Smooth muscle cell (in vitro differentiated cells): ENCODE measurements around the gene FAM236A. TPM values are rescaled to one million over a fixed set of nuclear protein-coding genes. Genes with fewer than 3 reads are reported as not detected.
"Not testable (repeated sequence)": the region's sequence is repeated elsewhere in the genome, so short reads cannot be mapped to it uniquely, and the experiment has no call there.

Experiments used
- DNase-seq: peaks from one replicate; lab custom pipeline; 2025; ENCODE audit not compliant: unreplicated experiment; lab: John Stamatoyannopoulos, UW
- H2AFZ ChIP-seq: fragments of 200-600 bp; sonication (generic); 2 replicates; pipeline ENCODE4 v1.6.0; 2016; ENCODE audit warnings: antibody characterized with exemption, low read depth, mild to moderate bottlenecking
- H3F3A ChIP-seq: fragments of 200-600 bp; sonication (generic); 2 replicates; pipeline ENCODE4 v1.6.0; 2017; ENCODE audit warnings: antibody characterized with exemption, low read depth
- H3K27ac ChIP-seq: fragments of 200-600 bp; sonication (generic); 2 replicates; pipeline ENCODE4 v1.5.1; 2016; ENCODE audit warnings: low read depth, mild to moderate bottlenecking
- H3K27me3 ChIP-seq: fragments of 200-600 bp; sonication (generic); 2 replicates; pipeline ENCODE4 v1.6.1; 2016; ENCODE audit warnings: low read depth, mild to moderate bottlenecking
- H3K36me3 ChIP-seq: fragments of 200-600 bp; sonication (generic); 2 replicates; pipeline ENCODE4 v1.5.1; 2016; ENCODE audit warnings: low read depth
- H3K4me1 ChIP-seq: fragments of 200-600 bp; sonication (generic); 2 replicates; pipeline ENCODE4 v1.5.1; 2016; ENCODE audit warnings: low read depth
- H3K4me2 ChIP-seq: fragments of 200-600 bp; sonication (generic); 2 replicates; pipeline ENCODE4 v1.6.0; 2016; ENCODE audit warnings: mild to moderate bottlenecking
- H3K4me3 ChIP-seq: fragments of 200-600 bp; sonication (generic); 2 replicates; pipeline ENCODE4 v1.5.1; 2016; ENCODE audit warnings: mild to moderate bottlenecking
- H3K79me2 ChIP-seq: fragments of 200-600 bp; sonication (generic); 2 replicates; pipeline ENCODE4 v1.6.0; 2016; ENCODE audit warnings: low read depth, mild to moderate bottlenecking
- H3K9ac ChIP-seq: fragments of 200-600 bp; sonication (generic); 2 replicates; pipeline ENCODE4 v1.6.0; 2016; ENCODE audit warnings: low read depth
- H3K9me3 ChIP-seq: fragments of 200-600 bp; sonication (generic); replicated peaks from 2 replicates; pipeline ENCODE4 v1.5.1; 2016; ENCODE audit warnings: low read depth
- H4K20me1 ChIP-seq: fragments of 200-600 bp; sonication (generic); 2 replicates; pipeline ENCODE4 v1.6.0; 2016; ENCODE audit warnings: low read depth
- WGBS: methylation state at CpG from one replicate; pipeline ENCODE4 v1.1.7; 2016; ENCODE audit warnings: low lambda C conversion rate; 5-methylcytosine and 5-hydroxymethylcytosine counted together
- polyA plus RNA-seq: library from polyadenylated mRNA; unstranded; fragments of >200 nt; fragmentation: Nextera tagmentation; extraction: Ambion mirVana; gene quantifications from 2 replicates; pipeline ENCODE4 v1.2.1, GENCODE V29; 2016
- total RNA-seq: library from RNA; depleted of rRNA; stranded (reverse); fragments of >200 nt; gene quantifications from 2 replicates; pipeline ENCODE4 v1.2.3, GENCODE V29; 2014

Gene FAM236A
- total and polyA plus RNA-seq, 2 experiments from 2014 or later, result not detected

- H3K9ac ChIP-seq, H4K20me1 ChIP-seq, H3F3A ChIP-seq, H3K27me3 ChIP-seq, H3K27ac ChIP-seq, H3K9me3 ChIP-seq, H3K4me3 ChIP-seq, H3K4me1 ChIP-seq, H3K4me2 ChIP-seq, H3K79me2 ChIP-seq, DNase-seq, H3K36me3 ChIP-seq, H2AFZ ChIP-seq: not testable (repeated sequence)
- no CpG with 5 or more reads among the region's 44 CpGs for WGBS
Observed at GRCh38 chrX:72943035-72943818, 5.2 kb downstream of the FAM236A start.

GRCh38 chrX:72943819-72944169 is 5.8 kb downstream of the FAM236A start, which contains the start of gene DMRTC1:
Gene DMRTC1 (minus strand): TSS chrX:72943837. CDS start chrX:72875694, 68,143 bp downstream.
- H4K20me1 ChIP-seq, H3K4me2 ChIP-seq, H3K4me3 ChIP-seq, H3K27ac ChIP-seq, H3K27me3 ChIP-seq, H3K9ac ChIP-seq, H3K9me3 ChIP-seq, DNase-seq, H2AFZ ChIP-seq, H3K4me1 ChIP-seq, H3K36me3 ChIP-seq, H3F3A ChIP-seq, H3K79me2 ChIP-seq: not testable (repeated sequence)
- no CpG with 5 or more reads among the region's 15 CpGs for WGBS

GRCh38 chrX:72959971-72960370 is 22.0 kb downstream of the FAM236A start:
- H3K36me3 ChIP-seq, H3K27me3 ChIP-seq, H2AFZ ChIP-seq, H3K9me3 ChIP-seq, H3K4me3 ChIP-seq, H3K4me1 ChIP-seq, H3K4me2 ChIP-seq, DNase-seq, H3K27ac ChIP-seq, H3K79me2 ChIP-seq, H3K9ac ChIP-seq, H3F3A ChIP-seq, H4K20me1 ChIP-seq: not testable (repeated sequence)
- WGBS, result no CpG with 5 or more reads among the region's 9 CpGs

GRCh38 chrX:72971859-72972258 is 33.9 kb downstream of the FAM236A start:
- DNase-seq, H3K9ac ChIP-seq, H3K27ac ChIP-seq, H3K36me3 ChIP-seq, H4K20me1 ChIP-seq, H3K4me1 ChIP-seq, H2AFZ ChIP-seq, H3F3A ChIP-seq, H3K27me3 ChIP-seq, H3K79me2 ChIP-seq, H3K9me3 ChIP-seq, H3K4me3 ChIP-seq, H3K4me2 ChIP-seq: not testable (repeated sequence)
- no CpG with 5 or more reads among the region's 5 CpGs for WGBS

DNA sequence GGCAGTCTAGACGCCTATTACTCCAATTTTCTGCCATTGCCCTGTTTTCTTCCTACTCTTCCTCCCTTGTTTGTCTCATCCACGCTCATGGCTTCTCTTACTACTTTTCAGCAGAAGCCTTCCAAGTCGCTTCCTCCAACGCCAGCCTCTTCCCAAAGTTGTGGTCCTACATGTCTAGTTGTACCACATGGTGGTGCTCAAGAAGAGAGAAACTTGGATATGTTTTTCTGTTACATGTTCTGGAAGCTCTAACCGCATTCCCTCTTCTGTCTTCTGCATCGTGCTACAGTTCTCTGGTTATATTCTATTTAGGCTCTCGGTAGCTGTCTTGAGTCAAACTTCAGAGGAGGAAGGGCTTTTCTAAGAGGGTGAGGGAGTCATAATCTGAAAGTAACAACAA is 36.9 kb downstream of the FAM236A start:
- DNase-seq, H3F3A ChIP-seq: not testable (repeated sequence)
- no CpG with 5 or more reads among the region's 7 CpGs for WGBS

DNA sequence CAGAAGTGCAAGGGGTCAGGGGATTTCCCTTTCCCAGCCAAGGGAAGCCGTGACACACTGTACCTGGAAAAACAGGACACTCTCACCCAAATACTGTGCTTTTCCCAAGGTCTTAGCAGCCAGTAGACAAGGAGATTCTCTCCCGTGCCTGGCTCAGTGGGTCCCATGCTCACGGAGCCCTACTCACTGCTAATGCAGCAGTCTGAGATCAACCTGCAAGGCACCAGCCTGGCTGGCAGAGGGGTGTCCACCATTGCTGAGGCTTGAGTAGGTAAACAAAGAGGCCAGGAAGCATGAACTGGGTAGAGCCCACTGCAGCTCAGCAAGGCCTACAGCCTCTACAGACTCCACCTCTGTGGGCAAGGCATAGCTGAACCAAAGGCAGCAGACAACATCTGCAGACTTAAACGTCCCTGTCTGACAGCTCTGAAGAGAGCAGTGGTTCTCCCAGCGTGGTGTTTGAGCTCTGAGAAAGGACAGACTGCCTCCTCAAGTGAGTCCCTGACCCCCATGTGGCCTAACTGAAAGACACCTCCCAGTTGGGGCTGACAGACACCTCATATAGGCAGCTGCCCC is 43.0 kb downstream of the FAM236A start:
- DNase-seq, H3K4me2 ChIP-seq, H3K27me3 ChIP-seq, H3K36me3 ChIP-seq, H3F3A ChIP-seq, H3K79me2 ChIP-seq, H3K4me1 ChIP-seq, H2AFZ ChIP-seq, H4K20me1 ChIP-seq, H3K9me3 ChIP-seq, H3K4me3 ChIP-seq, H3K27ac ChIP-seq, H3K9ac ChIP-seq: not testable (repeated sequence)
- WGBS, result 67% methylated on average over 5 of the region's 5 CpGs

More for the DNA sequence above, 36.9 kb downstream of the FAM236A start:
- not testable (repeated sequence) for H3K27me3 ChIP-seq, H3K4me2 ChIP-seq, H3K4me1 ChIP-seq, H3K9me3 ChIP-seq, H3K79me2 ChIP-seq, H3K4me3 ChIP-seq, H3K9ac ChIP-seq, H4K20me1 ChIP-seq, H2AFZ ChIP-seq, H3K27ac ChIP-seq, H3K36me3 ChIP-seq

Other genes with a start within 250 kb of the FAM236A start
- gene PHKA1, start 223.9 kb upstream of the FAM236A start, total RNA-seq, result 7.9 and 9.0 TPM in 2 replicates
- 3.3 and 4.5 TPM in 2 replicates for gene PHKA1, start 223.9 kb upstream of the FAM236A start, polyA plus RNA-seq
- gene DMRTC1B, start 161.3 kb upstream of the FAM236A start, total RNA-seq, result not detected in 2 replicates
- gene DMRTC1B, start 161.3 kb upstream of the FAM236A start, polyA plus RNA-seq, result 0.11 TPM in 1 of 2 replicates, not detected in the other
- gene FAM236B, start 155.5 kb upstream of the FAM236A start, total RNA-seq, result not detected in 2 replicates
- gene FAM236B, start 155.5 kb upstream of the FAM236A start, polyA plus RNA-seq, result not detected in 2 replicates
- gene FAM236D, start 130.0 kb upstream of the FAM236A start, total RNA-seq, result not detected in 2 replicates
- not detected in 2 replicates for gene FAM236D, start 130.0 kb upstream of the FAM236A start, polyA plus RNA-seq
- not detected in 2 replicates for gene FAM236C, start 25.6 kb upstream of the FAM236A start, total RNA-seq
- gene FAM236C, start 25.6 kb upstream of the FAM236A start, polyA plus RNA-seq, result not detected in 2 replicates
- not detected in 2 replicates for gene DMRTC1, start 5.6 kb downstream of the FAM236A start, total RNA-seq
- 0.55 TPM in 1 of 2 replicates, not detected in the other for gene DMRTC1, start 5.6 kb downstream of the FAM236A start, polyA plus RNA-seq
- not detected in 2 replicates for gene PABPC1L2B, start 64.7 kb downstream of the FAM236A start, total RNA-seq
- not detected in 2 replicates for gene PABPC1L2B, start 64.7 kb downstream of the FAM236A start, polyA plus RNA-seq
- not detected in 2 replicates for gene PABPC1L2A, start 141.3 kb downstream of the FAM236A start, total RNA-seq
- gene PABPC1L2A, start 141.3 kb downstream of the FAM236A start, polyA plus RNA-seq, result not detected in 2 replicates